GM12878 (cell line): ENCODE measurements around the gene TSHZ2. TPM values are rescaled to one million over a fixed set of nuclear protein-coding genes. Genes with fewer than 3 reads are reported as not detected.

Experiments used
- ATAC-seq: fragments of 200-7000 bp; cut with Tn5 transposase; 3 replicates; pipeline ENCODE4 v1.9.1; 2020; ENCODE audit warnings: mild to moderate bottlenecking, moderate library complexity
- BruUV-seq: library from RNA; stranded (reverse); fragments of 400-500 nt; replicated peaks from 2 replicates; lab custom pipeline; 2021; lab: Mats Ljungman, UMichigan
- CTCF ChIA-PET: fragments of 300-600 bp; sonication (Branson Sonifier 250); formaldehyde crosslinking; extraction: SDS; loops from one replicate; lab custom pipeline; 2021; ENCODE audit warnings: inconsistent platforms; lab: Yijun Ruan, JAX
- POLR2A ChIA-PET: fragments of 350-600 bp; formaldehyde crosslinking; extraction: SDS; loops from one replicate; lab custom pipeline; 2021; ENCODE audit warnings: inconsistent platforms; lab: Charles Lee
- RAD21 ChIA-PET: fragments of 300-600 bp; sonication (Branson Sonifier 250); formaldehyde crosslinking; loops from one replicate; lab custom pipeline; 2023; ENCODE audit warnings: antibody characterized with exemption; ENCODE audit not compliant: unreplicated experiment; lab: Charles Lee
- SMC1A ChIA-PET: fragments of 300-600 bp; sonication (Branson Sonifier 250); formaldehyde crosslinking; loops from one replicate; lab custom pipeline; 2023; ENCODE audit not compliant: unreplicated experiment, uncharacterized antibody; lab: Charles Lee
- DNase-seq: peaks from one replicate; pipeline ENCODE4 v3.0.0-alpha.2; 2011; ENCODE audit warnings: low read depth, low spot score
- FAIRE-seq: peaks from 3 replicates; lab custom pipeline; 2011; peaks lifted over from hg19 to GRCh38; lab: Jason Lieb, UNC
- H2AFZ ChIP-seq: 2 replicates; pipeline ENCODE4 v1.6.0; 2011; ENCODE audit warnings: low read depth, low read length, control low read depth; ENCODE audit not compliant: control insufficient read depth
- H3K27ac ChIP-seq: 2 replicates; pipeline ENCODE4 v1.5.1; 2011; ENCODE audit warnings: control low read depth; ENCODE audit not compliant: control insufficient read depth, insufficient read depth
- H3K27me3 ChIP-seq, 2 experiments: replicated peaks in 1 of 2; 2 replicates each; pipeline versions ENCODE4 v1.6.0 to v1.6.1; 2011; ENCODE audit warnings: low read length in 1 of 2; ENCODE audit not compliant: control insufficient read depth in 2 of 2, insufficient read depth in 2 of 2
- H3K36me3 ChIP-seq, 2 experiments: 2 replicates each; pipeline ENCODE4 v1.5.1; 2011; ENCODE audit warnings: low read length in 1 of 2; ENCODE audit not compliant: control insufficient read depth in 2 of 2, insufficient read depth in 2 of 2
- H3K4me1 ChIP-seq: 2 replicates; pipeline ENCODE4 v1.6.1; 2011; ENCODE audit warnings: mild to moderate bottlenecking, low read length, moderate library complexity, mixed read lengths; ENCODE audit not compliant: control insufficient read depth, insufficient read depth
- H3K4me2 ChIP-seq: 2 replicates; pipeline ENCODE4 v1.6.0; 2011; ENCODE audit warnings: control low read depth; ENCODE audit not compliant: control insufficient read depth, insufficient read depth
- H3K4me3 ChIP-seq: fragments of 200-600 bp; sonication (generic); 2 replicates; pipeline ENCODE4 v1.5.1; 2016
- H3K79me2 ChIP-seq: 2 replicates; pipeline ENCODE4 v1.6.0; 2011; ENCODE audit warnings: low read length; ENCODE audit not compliant: control insufficient read depth, insufficient read depth
- H3K9ac ChIP-seq: 2 replicates; pipeline ENCODE4 v1.8.0; 2011; ENCODE audit warnings: low read length, control low read depth, mixed read lengths; ENCODE audit not compliant: control insufficient read depth, insufficient read depth
- H3K9me3 ChIP-seq: replicated peaks from 3 replicates; pipeline ENCODE4 v1.5.1; 2011; ENCODE audit warnings: mild to moderate bottlenecking, low read length; ENCODE audit not compliant: control insufficient read depth, insufficient read depth
- H4K20me1 ChIP-seq: 2 replicates; pipeline ENCODE4 v1.6.0; 2011; ENCODE audit not compliant: control insufficient read depth, insufficient read depth
- CHD4 ChIP-seq: fragments of 200-600 bp; sonication (generic); IDR thresholded peaks from 2 replicates; pipeline ENCODE4 v1.6.1; 2016; ENCODE audit warnings: mild to moderate bottlenecking
- CREM ChIP-seq: IDR thresholded peaks from 2 replicates; pipeline ENCODE4 v1.6.1; 2014; ENCODE audit warnings: antibody characterized with exemption, low read depth
- E2F8 ChIP-seq: fragments of 450-650 bp; IDR thresholded peaks from 2 replicates; pipeline ENCODE4 v1.6.1; 2018; ENCODE audit warnings: mild to moderate bottlenecking, low read depth, moderate library complexity; ENCODE audit not compliant: partially characterized antibody
- ELK1 ChIP-seq: IDR thresholded peaks from 2 replicates; pipeline ENCODE4 v1.6.1; 2012; ENCODE audit warnings: low read depth, low read length, improper control_type of control experiment
- NFYA ChIP-seq: IDR thresholded peaks from 2 replicates; pipeline ENCODE4 v1.6.1; 2011; ENCODE audit warnings: low read depth, mild to moderate bottlenecking, low read length, improper control_type of control experiment, borderline replicate concordance
- POLR2A ChIP-seq: IDR thresholded peaks from 2 replicates; pipeline ENCODE4 v1.6.1; 2011; ENCODE audit warnings: low read depth, mild to moderate bottlenecking, low read length
- RELB ChIP-seq: fragments of 450-650 bp; IDR thresholded peaks from 2 replicates; pipeline ENCODE4 v1.6.1; 2017; ENCODE audit warnings: low read depth, mild to moderate bottlenecking, moderate library complexity
- SIN3A ChIP-seq: IDR thresholded peaks from 2 replicates; pipeline ENCODE4 v1.6.1; 2012; ENCODE audit warnings: low read depth, low read length, improper control_type of control experiment
- TBL1XR1 ChIP-seq: IDR thresholded peaks from 2 replicates; pipeline ENCODE4 v1.6.1; 2012; ENCODE audit warnings: low read depth, low read length, improper control_type of control experiment
- TCF12 ChIP-seq: IDR thresholded peaks from 2 replicates; pipeline ENCODE4 v1.6.1; 2011; ENCODE audit warnings: low read depth, mild to moderate bottlenecking, low read length
- ZBED1 ChIP-seq: IDR thresholded peaks from 2 replicates; pipeline ENCODE4 v1.6.1; 2016; ENCODE audit warnings: borderline replicate concordance
- ZNF274 ChIP-seq: IDR thresholded peaks from one replicate; pipeline ENCODE4 v1.8.0; 2011; ENCODE audit not compliant: insufficient read length, insufficient read depth
- ZZZ3 ChIP-seq: IDR thresholded peaks from 2 replicates; pipeline ENCODE4 v1.6.1; 2011; ENCODE audit warnings: low read depth; ENCODE audit not compliant: control insufficient read depth, insufficient read length
- WGBS: methylation state at CpG from one replicate; pipeline ENCODE4 v1.1.6; 2016; ENCODE audit warnings: low lambda C conversion rate; ENCODE audit not compliant: insufficient replicate concordance, insufficient coverage; ENCODE audit errors: missing lambda C conversion rate; 5-methylcytosine and 5-hydroxymethylcytosine counted together
- in situ Hi-C: fragments of 300-500 bp; cut with MboI; formaldehyde crosslinking; loops from 9 replicates; pipeline ENCODE4 v1.14.3; 2018; ENCODE audit warnings: mixed read lengths
- intact Hi-C: fragments of 100-400 bp; cut with micrococcal nuclease; formaldehyde crosslinking; loops from one replicate; pipeline ENCODE4 v1.14.2; 2022; ENCODE audit not compliant: unreplicated experiment
- polyA plus RNA-seq, 11 experiments: library from polyadenylated mRNA; depleted of rRNA in 4 of 11; unstranded in 6 of 11; stranded (reverse) in 5 of 11; fragments of >200 nt; fragmentation: Nextera tagmentation in 4 of 11; fragmentation: Illumina TruSeq in 1 of 11; extraction: Ambion mirVana in 4 of 11; extraction: Trizol in 1 of 11; gene quantifications; 1 replicate in 1 of 11; 2 replicates in 10 of 11; pipeline versions ENCODE4 v1.2.1 to v1.2.3, GENCODE V29; 2011 to 2016; ENCODE audit warnings: inconsistent platforms in 2 of 11, missing spikeins in 2 of 11, low read depth in 1 of 11
- total RNA-seq, 4 experiments: library from RNA; depleted of rRNA in 3 of 4; stranded (reverse); fragments of >200 nt in 3 of 4; fragmentation: Illumina TruSeq in 1 of 4; extraction: Trizol in 1 of 4; gene quantifications; 2 replicates each; pipeline versions ENCODE4 v1.2.1 to v1.2.3, GENCODE V29; 2013 to 2021

TSHZ2 gene
- total and polyA plus RNA-seq, 10 of the 15 experiments (the other 5 are each of a cell fraction or from before 2014, with no cell fraction given): 0.01 to 0.86 (median 0.13) TPM; not detected in 2

- TF ChIP-seq SIN3A: no peak
- TF ChIP-seq CHD4: no peak
Measured at GRCh38 chr20:53081916-53082863, 110.0 kb downstream of the TSHZ2 start (continued).

- ATAC-seq (no peak), FAIRE-seq (no peak), DNase-seq (no peak)
- H3K27me3 ChIP-seq: peaks cover 0 to 1% of the 10 kb centered on the region in 2 experiments; a peak in 1 of 4 replicates
- H3K27ac ChIP-seq: no peak overlapping the region
- H3K4me2 ChIP-seq: no peak overlapping the region
- no peaks in the 10 kb centered on the region for H3K79me2 ChIP-seq
- ChIA-PET RAD21 (no interaction called here), SMC1A (no interaction called here), CTCF (no interaction called here), POLR2A (no interaction called here)
- no peak overlapping the region for H3K9ac ChIP-seq
- no peaks in the 10 kb centered on the region for H3K4me1 ChIP-seq
- H4K20me1 ChIP-seq: no peaks in the 10 kb centered on the region
- no peaks in the 10 kb centered on the region for H3K36me3 ChIP-seq
- H3K9me3 ChIP-seq: no peaks in the 10 kb centered on the region
- intact Hi-C loops (no loop called here), in situ Hi-C loops (no loop called here)
- no TSS peak for BruUV-seq
- H2AFZ ChIP-seq: no peak overlapping the region
- H3K4me3 ChIP-seq: no peak overlapping the region
- 63% methylated on average over 7 of the region's 7 CpGs for WGBS
- TF ChIP-seq ELK1 (no peak), RELB (no peak), POLR2A (no peak), ZNF274 (no peak), E2F8 (no peak), CREM (no peak), TCF12 (no peak), TBL1XR1 (no peak), NFYA (no peak), ZZZ3 (no peak), ZBED1 (no peak)
Measured at GRCh38 chr20:53083411-53083810, 111.3 kb downstream of the TSHZ2 start.
